HEK293T (cell line): ENCODE measurements around the gene SNAI3.

Experiments
- CTCF ChIA-PET: fragments of 350-600 bp; formaldehyde crosslinking; extraction: SDS; loops from one replicate; lab custom pipeline; 2021; ENCODE audit warnings: antibody characterized with exemption, inconsistent platforms; lab: Yijun Ruan, JAX
- POLR2A ChIA-PET: fragments of 350-600 bp; formaldehyde crosslinking; extraction: SDS; loops from one replicate; lab custom pipeline; 2020; ENCODE audit warnings: antibody characterized with exemption, inconsistent platforms; lab: Yijun Ruan, JAX
- DNase-seq: peaks from one replicate; pipeline ENCODE4 v3.0.0; 2012; ENCODE audit warnings: mixed read lengths; ENCODE audit errors: extremely low spot score
- ARNT ChIP-seq: fragments of 450-650 bp; IDR thresholded peaks from 2 replicates; pipeline ENCODE4 v1.6.1; 2017; ENCODE audit warnings: mild to moderate bottlenecking
- BHLHE40 ChIP-seq: fragments of 450-650 bp; IDR thresholded peaks from 2 replicates; pipeline ENCODE4 v1.6.1; 2016; ENCODE audit warnings: mild to moderate bottlenecking, moderate library complexity, borderline replicate concordance
- CTBP1 ChIP-seq: fragments of 450-650 bp; IDR thresholded peaks from 2 replicates; pipeline ENCODE4 v1.6.1; 2016; ENCODE audit warnings: borderline replicate concordance
- ELF4 ChIP-seq: fragments of 450-650 bp; IDR thresholded peaks from 2 replicates; pipeline ENCODE4 v1.6.1; 2017; ENCODE audit warnings: antibody characterized with exemption
- FOXA1 ChIP-seq: fragments of 450-650 bp; IDR thresholded peaks from 2 replicates; pipeline ENCODE4 v1.6.1; 2016; ENCODE audit warnings: mild to moderate bottlenecking
- FOXK2 ChIP-seq: fragments of 450-650 bp; IDR thresholded peaks from 2 replicates; pipeline ENCODE4 v1.6.1; 2016; ENCODE audit warnings: mild to moderate bottlenecking
- FOXM1 ChIP-seq: fragments of 450-650 bp; IDR thresholded peaks from 2 replicates; pipeline ENCODE4 v1.6.1; 2017; ENCODE audit warnings: mild to moderate bottlenecking, borderline replicate concordance
- HDGF ChIP-seq: fragments of 450-650 bp; IDR thresholded peaks from 2 replicates; pipeline ENCODE4 v1.6.1; 2017; ENCODE audit warnings: antibody characterized with exemption, borderline replicate concordance
- L3MBTL2 ChIP-seq: fragments of 450-650 bp; conservative IDR thresholded peaks from 2 replicates; pipeline ENCODE4 v1.6.1; 2016; ENCODE audit warnings: mild to moderate bottlenecking
- LEF1 ChIP-seq: fragments of 450-650 bp; IDR thresholded peaks from 2 replicates; pipeline ENCODE4 v1.6.1; 2017; ENCODE audit warnings: mild to moderate bottlenecking, borderline replicate concordance
- NFRKB ChIP-seq: fragments of 450-650 bp; IDR thresholded peaks from 2 replicates; pipeline ENCODE4 v1.6.1; 2016; ENCODE audit warnings: mild to moderate bottlenecking, moderate library complexity
- SP1 ChIP-seq: fragments of 450-650 bp; IDR thresholded peaks from 2 replicates; pipeline ENCODE4 v1.6.1; 2017
- SUZ12 ChIP-seq: fragments of 450-650 bp; IDR thresholded peaks from 2 replicates; pipeline ENCODE4 v1.6.1; 2016; ENCODE audit warnings: mild to moderate bottlenecking
- TARDBP ChIP-seq: fragments of 450-650 bp; IDR thresholded peaks from 2 replicates; pipeline ENCODE4 v1.6.1; 2016
- ZNF384 ChIP-seq: fragments of 450-650 bp; IDR thresholded peaks from 2 replicates; pipeline ENCODE4 v1.6.1; 2016
- TF ChIP-seq, protein P1 (sequence below): fragments of 450-650 bp; IDR thresholded peaks from 2 replicates; pipeline ENCODE4 v1.6.1; 2016

The SNAI3 gene

DNA sequence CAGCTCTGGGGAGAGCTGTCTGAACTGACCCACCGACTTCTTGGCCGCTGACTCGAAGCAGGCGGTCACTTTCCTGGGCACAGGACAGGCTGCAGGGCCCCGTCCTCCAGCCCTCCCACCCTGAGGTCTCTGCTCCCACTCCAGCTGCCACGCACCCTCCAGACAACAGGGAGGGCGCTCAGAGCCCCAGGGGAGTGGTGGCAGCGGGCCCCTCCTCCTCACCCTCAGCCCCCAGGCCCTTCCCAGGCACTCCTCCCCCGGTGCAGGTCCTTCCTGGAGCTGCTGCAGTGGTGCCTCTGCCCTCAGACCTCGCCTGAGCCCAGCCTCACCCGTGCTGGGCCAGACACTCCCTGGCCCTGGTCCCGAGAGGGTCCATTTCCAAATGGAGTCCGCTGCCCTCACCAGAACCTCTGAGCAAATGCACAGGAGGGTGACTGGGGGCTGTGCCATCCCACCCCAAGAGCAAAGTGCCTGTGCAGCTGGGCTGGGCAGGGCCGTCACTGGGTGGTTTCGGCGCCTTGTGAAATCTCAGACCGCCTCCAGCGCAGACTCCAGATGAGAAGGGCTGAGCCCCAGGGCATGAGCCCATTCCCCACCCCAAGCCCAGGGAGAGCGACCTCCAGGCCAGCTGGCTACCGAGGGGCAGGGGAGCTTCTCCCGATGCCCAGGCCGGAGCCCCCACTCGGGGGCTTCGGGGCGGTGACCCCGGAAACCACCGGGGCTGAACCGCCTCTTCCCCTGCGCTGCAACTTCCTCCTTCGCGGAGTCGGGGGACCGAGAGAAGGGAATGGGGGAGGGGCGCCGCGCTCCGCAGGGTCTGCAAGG is 36.2 kb downstream of the SNAI3 start:
- no peak for TF ChIP-seq L3MBTL2
- no peak for TF ChIP-seq SUZ12
- TF ChIP-seq SP1, result no peak
- no peak for TF ChIP-seq HDGF
- no peak for TF ChIP-seq ARNT
- no peak for TF ChIP-seq FOXM1
- TF ChIP-seq TARDBP, result no peak
- TF ChIP-seq FOXA1, result no peak
- no peak for TF ChIP-seq ZNF384
- TF ChIP-seq ELF4, result no peak
- no peak for TF ChIP-seq BHLHE40
- TF ChIP-seq, protein P1, sequence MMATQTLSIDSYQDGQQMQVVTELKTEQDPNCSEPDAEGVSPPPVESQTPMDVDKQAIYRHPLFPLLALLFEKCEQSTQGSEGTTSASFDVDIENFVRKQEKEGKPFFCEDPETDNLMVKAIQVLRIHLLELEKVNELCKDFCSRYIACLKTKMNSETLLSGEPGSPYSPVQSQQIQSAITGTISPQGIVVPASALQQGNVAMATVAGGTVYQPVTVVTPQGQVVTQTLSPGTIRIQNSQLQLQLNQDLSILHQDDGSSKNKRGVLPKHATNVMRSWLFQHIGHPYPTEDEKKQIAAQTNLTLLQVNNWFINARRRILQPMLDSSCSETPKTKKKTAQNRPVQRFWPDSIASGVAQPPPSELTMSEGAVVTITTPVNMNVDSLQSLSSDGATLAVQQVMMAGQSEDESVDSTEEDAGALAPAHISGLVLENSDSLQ, result no peak
- no peak for TF ChIP-seq NFRKB
- no peak for TF ChIP-seq LEF1
- TF ChIP-seq FOXK2, result no peak
- no peak for TF ChIP-seq CTBP1
- no peak for DNase-seq
- ChIA-PET CTCF (no interaction called here), POLR2A (interaction anchor here (1.0 kb wide), 1 partner anchor 12 kb away, joined by 4 read pairs; the partner anchor contains the start of gene MVD)

DNA sequence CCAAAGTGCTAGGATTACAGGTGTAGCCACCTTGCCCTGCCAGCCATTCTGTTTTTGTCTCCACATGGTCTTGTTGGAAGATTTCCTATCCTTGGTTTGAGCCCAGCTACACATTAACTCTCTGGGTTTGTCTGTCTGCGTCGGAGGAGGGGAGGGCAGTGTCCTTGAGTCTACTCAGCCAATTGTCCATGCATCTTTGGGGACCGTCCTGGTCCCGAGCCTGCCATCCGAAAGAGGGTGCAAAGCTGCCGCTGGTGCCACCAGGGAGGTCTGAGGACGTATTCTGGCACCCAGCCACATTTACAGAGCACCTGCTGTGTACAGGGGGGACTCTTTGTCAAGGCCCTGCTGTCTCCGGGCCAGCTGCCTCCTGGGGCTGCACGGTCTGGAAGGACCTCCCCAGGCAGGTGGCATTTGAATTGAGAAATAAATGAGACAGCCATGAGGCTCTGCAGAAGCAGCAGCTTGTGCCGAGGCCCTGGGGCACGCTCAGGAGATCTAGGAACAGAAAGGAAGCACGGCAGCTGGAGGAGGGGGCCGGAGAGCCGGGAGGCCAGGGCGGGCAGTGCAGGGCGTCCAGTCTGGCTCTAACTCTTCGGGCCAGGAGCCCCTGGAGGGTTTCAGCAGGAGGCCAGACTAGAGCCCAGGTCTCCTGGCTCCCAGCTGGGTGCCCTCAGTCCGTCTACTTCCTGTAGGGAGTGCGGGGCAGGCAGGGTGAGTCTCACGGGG is 36.9 kb downstream of the SNAI3 start:
- TF ChIP-seq BHLHE40 (no peak), CTBP1 (no peak)
- ChIA-PET CTCF (no interaction called here), POLR2A (no interaction called here)
- DNase-seq, result no peak

DNA sequence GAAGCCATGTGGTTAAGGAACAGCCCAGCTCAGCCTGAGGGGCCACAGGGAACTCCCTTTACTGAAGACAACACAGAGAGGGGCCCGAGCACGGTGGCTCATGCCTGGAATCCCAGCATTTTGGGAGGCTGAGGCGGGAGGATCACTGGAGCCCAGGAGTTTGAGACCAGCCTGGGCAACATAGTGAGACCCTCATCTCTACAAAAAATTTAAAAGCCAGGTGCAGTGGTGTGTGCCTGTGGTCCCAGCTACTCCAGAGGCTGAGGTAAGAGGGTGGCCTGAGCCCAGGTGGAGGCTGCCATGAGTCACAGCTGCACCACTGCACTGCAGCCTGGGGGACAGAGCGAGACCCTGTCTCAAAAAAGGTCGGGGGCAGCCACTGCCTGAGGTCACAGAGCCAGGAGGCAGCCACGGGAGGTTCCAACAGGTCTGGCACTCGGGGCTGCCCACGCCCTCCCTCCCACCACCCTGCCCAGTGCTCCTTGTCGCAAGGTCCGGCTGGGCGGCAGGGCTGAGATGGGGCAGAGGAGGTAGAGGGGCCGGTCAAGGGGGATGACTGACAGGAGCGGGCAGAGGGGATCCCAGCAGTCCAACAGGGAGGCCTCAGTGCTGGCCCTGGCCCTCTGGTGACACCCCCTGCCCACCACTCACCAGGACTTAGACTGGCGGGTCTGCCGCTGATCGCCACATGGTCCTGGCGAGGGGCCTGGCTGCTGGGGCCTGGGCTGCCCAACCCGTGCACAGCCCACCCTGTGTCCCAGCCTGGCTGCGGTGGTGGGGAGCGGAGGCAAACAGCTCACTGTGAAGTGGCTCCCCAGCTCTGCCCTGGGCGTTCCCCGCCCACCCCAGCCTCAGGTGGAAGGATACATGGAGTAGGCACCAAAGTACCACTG is 38.9 kb downstream of the SNAI3 start:
- ChIA-PET CTCF (interaction anchor here (1.0 kb wide), 1 partner anchor 14 kb away, joined by 3 read pairs; no protein-coding TSS in a partner anchor), POLR2A (interaction anchor here (1.2 kb wide), 2 partner anchors 10 to 15 kb away, joined by 3 read pairs; partner anchors contain the start of gene MVD)
- DNase-seq, result no peak
- no peak for TF ChIP-seq LEF1

DNA sequence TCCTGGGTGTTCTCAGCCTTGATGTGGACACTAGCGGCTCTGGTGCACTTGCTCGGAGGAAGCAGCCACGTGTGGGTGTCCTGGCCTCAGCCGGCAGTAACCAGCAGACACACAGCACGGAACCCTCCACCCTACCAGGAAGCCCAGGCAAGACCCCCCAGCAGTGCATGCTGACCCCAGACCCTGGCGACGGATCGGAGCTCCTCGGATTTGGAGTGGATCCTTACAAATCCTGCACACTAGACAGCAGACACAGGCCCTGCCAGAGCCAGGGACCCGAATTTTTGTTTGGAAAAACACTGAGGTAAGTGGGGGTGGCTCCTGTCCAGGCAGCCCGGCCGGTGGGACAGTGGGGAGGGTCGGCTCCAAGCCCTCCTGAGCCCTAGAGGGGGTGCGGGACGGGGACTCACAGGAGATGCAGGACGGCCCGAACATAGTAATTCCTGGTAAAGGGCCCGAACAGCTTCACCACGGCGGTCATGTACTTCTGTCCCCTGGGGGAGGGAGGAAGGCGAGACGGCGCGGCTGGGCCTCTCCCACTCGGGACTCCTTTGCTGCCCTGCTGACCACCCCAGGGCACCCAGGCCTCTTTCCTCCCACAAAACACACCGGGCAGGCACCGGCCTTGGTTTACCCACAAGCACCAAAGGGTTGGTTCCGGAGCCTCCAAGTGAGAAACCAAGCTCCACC is 39.8 kb downstream of the SNAI3 start:
- POLR2A ChIA-PET, result interaction anchor here (1.2 kb wide), 1 partner anchor 9 kb away, joined by 3 read pairs; no protein-coding TSS in a partner anchor

DNA sequence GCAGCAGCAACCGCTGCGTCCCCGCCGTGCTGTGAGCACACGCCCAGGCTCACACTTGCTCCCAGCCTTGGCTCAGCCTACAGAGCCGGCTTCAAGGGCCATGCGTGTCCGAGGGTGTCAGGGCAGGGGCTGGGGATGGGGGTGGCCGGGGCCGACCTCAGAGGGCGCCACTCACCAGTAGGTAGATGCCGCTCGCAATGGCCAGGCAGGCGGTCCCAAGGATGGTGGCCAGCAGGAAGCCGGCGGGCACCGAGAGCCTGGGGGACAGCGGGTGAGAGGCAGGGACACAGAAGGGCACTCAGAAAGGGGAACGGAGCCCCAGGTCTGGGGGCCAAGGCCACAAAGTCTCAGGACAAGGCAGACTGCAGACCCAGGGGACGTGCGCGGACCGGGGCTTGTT is 40.4 kb downstream of the SNAI3 start:
- no peak for TF ChIP-seq FOXM1
- TF ChIP-seq ELF4, result no peak
- TF ChIP-seq FOXK2, result no peak
- TF ChIP-seq TARDBP, result no peak
- no peak for TF ChIP-seq CTBP1
- TF ChIP-seq LEF1, result no peak
- no peak for TF ChIP-seq BHLHE40
- no peak for TF ChIP-seq SUZ12
- TF ChIP-seq ARNT, result no peak
- no peak for TF ChIP-seq L3MBTL2
- no peak for TF ChIP-seq HDGF
- no peak for TF ChIP-seq FOXA1
- no peak for TF ChIP-seq ZNF384
- TF ChIP-seq, protein P1, result no peak
- no peak for TF ChIP-seq NFRKB
- no peak for TF ChIP-seq SP1
- no peak for DNase-seq
- ChIA-PET CTCF (no interaction called here), POLR2A (interaction anchor here (1.2 kb wide), 1 partner anchor 9 kb away, joined by 3 read pairs; no protein-coding TSS in a partner anchor)

More for the DNA sequence above, 39.8 kb downstream of the SNAI3 start:
- CTCF ChIA-PET, result interaction anchor here (1.0 kb wide), 1 partner anchor 13 kb away, joined by 3 read pairs; no protein-coding TSS in a partner anchor
- DNase-seq, result no peak
- TF ChIP-seq ELF4 (no peak), SP1 (no peak), ZNF384 (no peak), BHLHE40 (no peak), ARNT (no peak), FOXM1 (no peak), FOXA1 (no peak)
